Neural progenitor cell (in vitro differentiated cells): ENCODE measurements around the gene MAP3K19.
"Not testable (repeated sequence)": the region's sequence is repeated elsewhere in the genome, so short reads cannot be mapped to it uniquely, and the experiment has no call there.

ENCODE experiments used
- EZH2 ChIP-seq: fragments of 200-600 bp; sonication (generic); IDR thresholded peaks from 2 replicates; pipeline ENCODE4 v1.6.1; 2017; ENCODE audit warnings: antibody characterized with exemption, mild to moderate bottlenecking, moderate library complexity
- TF ChIP-seq, protein P1 (sequence below): fragments of 200-600 bp; sonication (generic); IDR thresholded peaks from 2 replicates; pipeline ENCODE4 v1.5.1; 2017; ENCODE audit warnings: antibody characterized with exemption, mild to moderate bottlenecking

GRCh38 chr2:134967166-134967565 is 80.1 kb downstream of the MAP3K19 start:
- TF ChIP-seq, protein P1, sequence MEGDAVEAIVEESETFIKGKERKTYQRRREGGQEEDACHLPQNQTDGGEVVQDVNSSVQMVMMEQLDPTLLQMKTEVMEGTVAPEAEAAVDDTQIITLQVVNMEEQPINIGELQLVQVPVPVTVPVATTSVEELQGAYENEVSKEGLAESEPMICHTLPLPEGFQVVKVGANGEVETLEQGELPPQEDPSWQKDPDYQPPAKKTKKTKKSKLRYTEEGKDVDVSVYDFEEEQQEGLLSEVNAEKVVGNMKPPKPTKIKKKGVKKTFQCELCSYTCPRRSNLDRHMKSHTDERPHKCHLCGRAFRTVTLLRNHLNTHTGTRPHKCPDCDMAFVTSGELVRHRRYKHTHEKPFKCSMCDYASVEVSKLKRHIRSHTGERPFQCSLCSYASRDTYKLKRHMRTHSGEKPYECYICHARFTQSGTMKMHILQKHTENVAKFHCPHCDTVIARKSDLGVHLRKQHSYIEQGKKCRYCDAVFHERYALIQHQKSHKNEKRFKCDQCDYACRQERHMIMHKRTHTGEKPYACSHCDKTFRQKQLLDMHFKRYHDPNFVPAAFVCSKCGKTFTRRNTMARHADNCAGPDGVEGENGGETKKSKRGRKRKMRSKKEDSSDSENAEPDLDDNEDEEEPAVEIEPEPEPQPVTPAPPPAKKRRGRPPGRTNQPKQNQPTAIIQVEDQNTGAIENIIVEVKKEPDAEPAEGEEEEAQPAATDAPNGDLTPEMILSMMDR = not testable (repeated sequence)
- TF ChIP-seq EZH2 = not testable (repeated sequence)
